AG09309 (cell line): ENCODE measurements around the gene KCNN4.
"Not testable (repeated sequence)": the region's sequence is repeated elsewhere in the genome, so short reads cannot be mapped to it uniquely, and the experiment has no call there.

Experiments used
- DNase-seq: peaks from one replicate; pipeline ENCODE4 v3.0.0-alpha.2; 2010; ENCODE audit warnings: low read depth
- H3K4me3 ChIP-seq: 2 replicates; pipeline ENCODE4 v1.5.1; 2011; ENCODE audit warnings: mild to moderate bottlenecking, low read depth, low read length, moderate library complexity; ENCODE audit not compliant: control insufficient read depth
- TF ChIP-seq, protein P1 (sequence below): IDR thresholded peaks from 2 replicates; pipeline ENCODE4 v1.5.1; 2011; ENCODE audit warnings: mild to moderate bottlenecking, low read depth, low read length, inconsistent platforms; ENCODE audit not compliant: insufficient read depth, control insufficient read depth; ENCODE audit errors: missing control alignments

KCNN4 gene

DNA sequence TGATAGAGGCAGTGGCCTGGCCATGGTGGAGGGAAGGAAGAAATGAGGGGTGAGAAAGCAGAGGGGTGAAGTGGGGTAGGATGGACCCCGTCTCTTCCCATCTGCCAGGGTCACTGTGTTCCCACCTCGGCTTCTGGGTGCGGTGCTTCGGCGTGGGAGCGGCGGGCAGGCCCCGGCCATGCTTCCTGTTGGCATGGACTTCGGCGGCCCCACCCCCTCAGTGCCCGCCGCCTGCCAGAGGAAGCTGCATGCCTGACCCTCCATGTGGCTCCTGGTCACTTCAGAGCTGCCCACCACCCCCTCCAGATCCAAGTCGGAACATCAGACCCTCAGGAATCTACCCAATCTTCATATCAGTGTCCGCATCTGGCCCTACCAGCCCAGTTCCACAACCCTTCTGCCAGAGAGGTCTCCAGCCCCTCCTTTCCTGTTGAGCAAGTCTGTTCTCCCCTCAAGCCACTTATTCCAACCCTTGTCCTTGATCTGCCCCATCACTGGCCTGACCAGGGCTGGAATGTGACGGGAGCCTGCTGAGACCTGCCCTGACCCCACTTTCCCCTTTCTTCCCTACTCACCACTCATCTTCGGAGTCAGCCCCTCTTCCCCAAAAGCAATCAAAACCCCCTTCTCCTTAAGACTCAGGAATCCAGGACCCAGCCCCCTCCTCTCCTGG is 1.5 kb downstream of the KCNN4 start:
- TF ChIP-seq, protein P1, sequence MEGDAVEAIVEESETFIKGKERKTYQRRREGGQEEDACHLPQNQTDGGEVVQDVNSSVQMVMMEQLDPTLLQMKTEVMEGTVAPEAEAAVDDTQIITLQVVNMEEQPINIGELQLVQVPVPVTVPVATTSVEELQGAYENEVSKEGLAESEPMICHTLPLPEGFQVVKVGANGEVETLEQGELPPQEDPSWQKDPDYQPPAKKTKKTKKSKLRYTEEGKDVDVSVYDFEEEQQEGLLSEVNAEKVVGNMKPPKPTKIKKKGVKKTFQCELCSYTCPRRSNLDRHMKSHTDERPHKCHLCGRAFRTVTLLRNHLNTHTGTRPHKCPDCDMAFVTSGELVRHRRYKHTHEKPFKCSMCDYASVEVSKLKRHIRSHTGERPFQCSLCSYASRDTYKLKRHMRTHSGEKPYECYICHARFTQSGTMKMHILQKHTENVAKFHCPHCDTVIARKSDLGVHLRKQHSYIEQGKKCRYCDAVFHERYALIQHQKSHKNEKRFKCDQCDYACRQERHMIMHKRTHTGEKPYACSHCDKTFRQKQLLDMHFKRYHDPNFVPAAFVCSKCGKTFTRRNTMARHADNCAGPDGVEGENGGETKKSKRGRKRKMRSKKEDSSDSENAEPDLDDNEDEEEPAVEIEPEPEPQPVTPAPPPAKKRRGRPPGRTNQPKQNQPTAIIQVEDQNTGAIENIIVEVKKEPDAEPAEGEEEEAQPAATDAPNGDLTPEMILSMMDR, result no peak
- H3K4me3 ChIP-seq, result peak overlapping the region; percentile 48
- DNase-seq, result no peak

DNA sequence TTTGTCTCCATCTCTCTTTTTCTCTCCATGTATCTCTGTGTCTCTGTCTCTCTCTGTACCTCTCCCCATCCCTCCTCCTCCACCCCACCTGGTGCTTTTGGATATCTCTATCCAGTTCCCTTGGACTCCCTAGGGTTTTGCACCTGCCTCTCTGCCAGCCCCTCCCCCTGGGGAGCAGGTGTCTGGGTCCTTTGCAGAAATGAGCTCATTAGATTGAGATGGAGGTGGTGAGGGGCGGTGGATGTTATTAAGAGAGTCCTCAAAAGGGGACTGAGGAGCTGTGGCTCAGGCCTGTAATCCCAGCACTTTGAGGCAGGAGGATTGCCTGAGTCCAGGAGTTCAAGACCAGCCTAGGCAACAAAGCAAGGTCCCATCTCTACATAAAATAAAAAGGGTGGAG is 2.1 kb downstream of the KCNN4 start:
- H3K4me3 ChIP-seq, result no peak overlapping the region
- TF ChIP-seq, protein P1, result no peak
- no peak for DNase-seq

DNA sequence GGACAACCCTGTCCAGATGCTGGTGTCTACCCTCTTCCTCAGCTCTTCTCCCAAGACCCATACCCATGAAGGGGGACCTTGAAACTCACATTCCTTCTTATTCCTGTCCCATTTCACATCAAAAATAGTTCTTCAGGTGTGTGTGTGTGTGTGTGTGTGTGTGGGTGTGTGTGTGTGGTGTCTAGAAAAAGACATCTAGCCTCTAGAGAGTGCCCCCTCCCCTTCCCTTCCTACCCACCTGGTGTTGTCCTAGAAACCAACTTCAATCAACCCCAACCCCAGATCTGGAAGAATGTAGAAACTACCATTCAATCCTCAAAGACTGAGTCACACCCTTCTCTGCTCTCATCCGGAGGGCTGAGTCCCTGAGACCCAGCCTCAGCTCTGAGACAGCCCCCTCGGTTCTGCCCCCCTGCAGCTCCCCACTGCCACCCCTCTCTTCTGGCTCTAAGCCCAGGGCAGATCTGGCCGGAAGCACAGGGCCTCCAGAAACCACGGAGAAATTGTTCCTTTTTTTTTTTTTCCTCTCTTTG is 3.5 kb downstream of the KCNN4 start:
- TF ChIP-seq, protein P1, result no peak
- DNase-seq, result no peak
- H3K4me3 ChIP-seq, result no peak overlapping the region

DNA sequence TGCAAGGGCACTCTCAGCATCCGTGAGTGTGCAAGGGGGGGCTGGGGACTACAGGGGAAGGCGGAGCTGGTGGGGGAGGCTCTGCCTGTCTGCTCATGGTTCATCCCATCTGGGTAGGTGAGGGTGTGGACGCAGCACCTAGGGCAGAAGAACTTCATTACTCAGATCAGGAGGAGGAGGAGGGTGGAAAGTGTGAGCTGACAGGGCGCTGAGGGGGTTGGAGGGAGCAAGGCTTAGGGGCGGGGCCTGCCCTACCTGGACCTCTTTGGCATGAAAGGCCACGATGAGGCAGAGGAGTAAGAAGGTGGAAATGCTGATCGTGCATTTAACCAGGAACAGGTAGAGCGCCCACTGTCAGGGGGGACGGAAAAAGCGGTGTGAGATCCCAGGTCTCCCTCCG is 4.5 kb downstream of the KCNN4 start:
- DNase-seq, result no peak
- no peak overlapping the region for H3K4me3 ChIP-seq
- TF ChIP-seq, protein P1, result no peak

DNA sequence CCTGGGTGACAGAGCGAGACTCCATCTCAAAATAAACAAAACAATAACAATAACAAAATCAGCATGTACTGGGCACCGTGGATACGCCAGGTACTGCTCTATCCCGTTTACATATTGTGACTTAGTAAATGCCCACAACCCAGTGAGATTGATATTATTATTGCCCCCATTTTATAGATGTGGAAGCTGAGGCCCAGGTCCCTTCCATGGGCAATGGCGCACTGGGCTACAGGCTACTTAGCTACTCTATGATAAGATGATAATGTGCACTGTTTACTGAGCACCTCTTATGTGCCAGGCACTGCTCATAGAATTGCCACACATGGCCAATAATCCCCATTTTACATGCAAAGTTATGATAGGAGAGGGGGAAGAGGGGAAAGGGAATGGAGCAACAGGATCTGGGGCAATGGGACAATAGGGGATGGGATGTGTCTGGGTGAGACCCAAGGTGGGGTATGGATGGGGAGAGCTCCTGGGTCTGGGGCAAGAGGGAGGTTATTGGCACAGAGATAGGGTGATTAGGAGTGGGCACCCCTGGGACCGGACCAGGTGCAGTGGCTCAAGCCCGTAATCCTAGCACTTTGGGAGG is 5.4 kb downstream of the KCNN4 start:
- TF ChIP-seq, protein P1, result no peak
- DNase-seq, result no peak
- no peak overlapping the region for H3K4me3 ChIP-seq

DNA sequence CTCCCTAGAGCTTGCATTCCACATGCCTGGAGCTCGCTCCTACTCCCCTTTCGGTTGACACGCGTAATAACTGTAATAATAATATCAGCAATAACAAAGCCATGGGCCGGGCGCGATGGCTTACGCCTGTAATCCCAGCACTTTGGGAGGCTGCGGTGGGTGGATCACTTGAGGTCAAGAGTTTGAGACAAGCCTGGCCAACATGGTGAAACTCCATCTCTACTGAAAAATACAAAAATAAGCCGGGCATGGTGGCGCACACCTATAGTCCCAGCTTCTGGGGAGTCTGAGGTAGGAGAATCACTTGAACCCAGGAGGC is 5.9 kb downstream of the KCNN4 start:
- DNase-seq, H3K4me3 ChIP-seq: not testable (repeated sequence)

DNA sequence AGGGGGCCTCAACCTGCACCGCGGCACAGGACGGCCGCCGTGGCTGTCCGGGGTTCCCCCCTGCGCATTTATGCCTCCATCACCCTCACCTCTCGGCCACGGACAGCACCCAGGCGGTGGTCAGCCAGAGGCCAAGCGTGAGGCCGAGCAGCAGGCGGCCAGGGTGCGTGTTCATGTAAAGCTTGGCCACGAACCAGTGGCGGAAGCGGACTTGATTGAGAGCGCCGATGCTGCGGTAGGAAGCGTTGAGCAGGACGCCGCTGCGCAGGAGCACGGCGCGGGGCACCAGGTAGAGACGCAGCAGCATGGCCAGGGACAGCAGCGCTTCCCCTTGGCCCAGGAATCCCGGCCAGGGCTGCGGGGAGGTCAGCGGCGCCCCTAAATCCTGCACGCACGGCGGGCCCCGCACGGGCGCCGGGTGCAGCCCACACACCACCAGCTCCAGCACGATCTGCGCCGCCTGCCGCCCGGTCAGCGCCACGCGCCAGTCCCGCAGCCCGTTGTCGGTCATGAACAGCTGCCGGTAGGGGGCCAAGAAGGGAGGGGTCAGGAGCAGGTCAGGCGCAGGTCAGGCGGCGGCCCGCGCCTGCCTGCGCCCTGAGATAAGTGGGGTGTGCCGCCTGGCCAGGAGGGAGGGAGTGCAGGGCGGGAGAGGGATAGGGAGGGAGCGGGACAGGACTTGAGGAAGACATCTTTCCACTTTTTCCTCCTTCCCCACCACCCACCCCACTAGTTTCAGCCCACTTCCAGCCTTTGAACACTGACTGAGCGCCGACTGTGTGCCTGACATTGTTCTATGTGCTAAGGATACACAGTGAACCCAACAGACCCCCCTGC is 6.5 kb downstream of the KCNN4 start:
- DNase-seq, result no peak
- TF ChIP-seq, protein P1, result peak; percentile 47
- H3K4me3 ChIP-seq, result no peak overlapping the region
